NCI-H187 treated with DMSO at 0.1 percent for 48 hours (cell line): ENCODE results near the gene APBA2.

Experiments used
- DNase-seq: peaks from one replicate; lab custom pipeline; 2025; lab: John Stamatoyannopoulos, UW

The APBA2 gene

GRCh38 chr15:28983432-28984311, 97.9 kb downstream of the APBA2 start:
- DNase-seq: no peak

DNA sequence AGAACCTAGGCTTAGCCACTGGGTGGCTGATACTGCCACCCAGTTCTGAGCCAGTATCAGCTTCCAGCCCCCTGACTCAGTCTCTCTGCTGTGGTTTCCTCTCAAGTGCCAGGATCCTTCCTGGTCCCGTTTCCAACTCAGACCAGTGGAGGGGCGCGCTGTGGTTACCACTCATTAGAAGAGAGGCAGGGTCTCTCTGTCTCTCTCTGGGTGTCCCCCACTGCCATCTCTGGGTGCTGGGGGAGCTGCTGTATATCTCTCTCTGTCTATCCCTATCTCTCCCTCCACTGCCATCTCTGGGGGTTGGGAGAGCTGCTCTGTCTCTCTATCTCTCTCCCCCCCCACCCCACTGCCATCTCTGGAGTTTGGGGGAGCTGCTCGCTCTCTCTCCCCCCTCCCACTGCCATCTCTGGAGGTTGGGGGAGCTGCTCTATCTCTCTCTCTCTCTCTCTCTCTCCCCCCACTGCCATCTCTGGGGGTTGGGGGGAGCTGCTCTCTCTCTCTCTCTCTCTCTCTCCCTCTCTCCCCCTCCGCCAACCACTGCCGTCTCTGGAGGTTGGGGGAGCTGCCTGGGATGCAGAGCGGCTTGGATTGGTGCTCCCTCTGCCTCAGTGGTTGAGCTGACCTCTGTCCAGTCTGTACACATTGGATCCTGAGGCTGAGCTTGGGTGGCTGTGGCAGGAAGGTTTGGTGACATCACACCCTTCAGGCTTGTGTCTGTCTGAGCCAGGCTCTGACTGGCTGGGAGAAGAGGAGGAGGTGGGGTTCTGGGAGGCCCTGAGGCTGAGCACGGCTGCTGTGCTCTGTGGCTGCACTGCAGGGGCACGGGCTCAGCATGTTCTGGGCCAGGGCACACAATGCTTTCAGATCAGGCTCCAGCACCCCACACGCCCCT, 98.9 kb downstream of the APBA2 start:
- no peak for DNase-seq

GRCh38 chr15:28985316-28985645, 99.5 kb downstream of the APBA2 start:
- no peak for DNase-seq

DNA sequence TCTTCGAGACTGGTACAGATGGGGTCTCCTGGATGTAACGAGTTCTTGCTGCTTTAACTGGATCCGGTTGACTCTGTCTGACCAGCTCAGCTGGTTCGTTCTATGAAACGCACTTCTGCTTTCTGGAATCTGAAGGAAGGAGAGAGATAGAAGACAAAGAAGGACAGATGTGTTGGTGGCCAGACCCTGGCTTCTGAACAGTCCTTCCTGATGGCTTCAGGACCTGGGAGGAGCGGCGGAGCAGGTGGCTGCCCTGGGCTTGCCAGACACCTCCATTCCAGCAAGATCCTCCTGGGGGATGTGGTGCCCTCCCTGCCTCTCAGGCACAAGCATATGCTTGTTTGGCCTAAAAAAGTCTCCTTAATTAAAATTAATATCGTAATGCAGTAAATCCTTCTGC, 99.9 kb downstream of the APBA2 start:
- no peak for DNase-seq

DNA sequence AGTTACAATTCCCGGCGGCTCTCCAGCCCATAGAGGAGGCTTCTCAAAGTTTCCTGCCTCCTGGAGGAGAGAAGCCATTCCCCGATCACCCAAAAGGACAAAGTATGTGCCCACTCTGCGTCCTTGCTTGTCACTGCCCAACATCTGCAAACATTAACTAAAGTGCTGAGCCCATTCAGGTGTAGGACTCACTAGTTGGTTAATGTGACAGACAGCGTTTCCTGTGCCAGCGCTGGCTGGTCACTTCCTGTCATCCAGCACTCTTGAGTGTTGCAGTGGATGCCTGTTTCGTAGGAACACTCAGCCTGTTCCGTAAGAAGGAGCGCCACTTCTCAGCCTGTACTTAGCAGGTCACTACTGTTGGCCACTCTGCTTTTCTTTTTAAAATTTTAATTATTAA, 100.3 kb downstream of the APBA2 start:
- no peak for DNase-seq

GRCh38 chr15:28986726-28987125, 101.0 kb downstream of the APBA2 start:
- DNase-seq: no peak

GRCh38 chr15:28987337-28987736, 101.6 kb downstream of the APBA2 start:
- DNase-seq: no peak

GRCh38 chr15:28989239-28989830, 103.6 kb downstream of the APBA2 start:
- no peak for DNase-seq

DNA sequence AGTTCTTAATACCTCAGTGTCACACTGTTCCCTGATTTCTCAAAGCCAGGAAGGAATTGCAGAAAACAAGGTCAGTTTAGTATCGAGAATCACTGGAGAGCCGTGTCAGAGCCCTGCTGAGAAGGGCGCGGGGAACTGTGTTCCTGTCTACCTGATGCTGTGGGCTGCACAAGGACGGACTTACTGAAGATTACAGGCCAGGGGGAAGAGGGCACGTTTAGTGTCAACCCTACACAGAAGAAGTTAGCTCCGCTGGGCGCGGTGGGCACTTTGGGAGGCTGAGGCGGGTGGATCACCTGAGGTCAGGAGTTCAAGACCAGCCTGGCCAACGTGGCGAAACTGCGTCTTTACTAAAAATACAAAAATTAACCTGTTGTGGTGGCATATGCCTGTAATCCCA, 104.1 kb downstream of the APBA2 start:
- DNase-seq: no peak

DNA sequence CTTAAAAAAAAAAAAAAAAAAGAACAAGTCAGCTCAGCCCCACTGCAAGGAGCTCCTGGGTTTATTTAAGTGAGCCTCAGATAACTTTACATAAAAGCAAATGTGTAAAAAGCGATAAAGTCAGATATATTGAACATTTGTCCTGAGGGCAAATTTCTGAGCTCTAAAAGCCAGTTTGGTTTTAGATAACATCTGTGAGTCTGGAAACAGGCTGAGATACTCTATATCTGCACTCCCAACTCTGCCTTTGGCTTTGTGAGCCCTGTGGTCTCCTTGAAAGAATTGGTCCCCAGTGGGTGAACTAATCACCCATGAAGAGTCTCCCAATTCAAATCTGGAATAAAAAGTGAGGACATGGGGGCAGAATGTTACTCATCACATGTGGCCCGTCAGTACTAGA, 104.6 kb downstream of the APBA2 start:
- DNase-seq: no peak

GRCh38 chr15:28991236-28992171, 105.7 kb downstream of the APBA2 start:
- DNase-seq: no peak

DNA sequence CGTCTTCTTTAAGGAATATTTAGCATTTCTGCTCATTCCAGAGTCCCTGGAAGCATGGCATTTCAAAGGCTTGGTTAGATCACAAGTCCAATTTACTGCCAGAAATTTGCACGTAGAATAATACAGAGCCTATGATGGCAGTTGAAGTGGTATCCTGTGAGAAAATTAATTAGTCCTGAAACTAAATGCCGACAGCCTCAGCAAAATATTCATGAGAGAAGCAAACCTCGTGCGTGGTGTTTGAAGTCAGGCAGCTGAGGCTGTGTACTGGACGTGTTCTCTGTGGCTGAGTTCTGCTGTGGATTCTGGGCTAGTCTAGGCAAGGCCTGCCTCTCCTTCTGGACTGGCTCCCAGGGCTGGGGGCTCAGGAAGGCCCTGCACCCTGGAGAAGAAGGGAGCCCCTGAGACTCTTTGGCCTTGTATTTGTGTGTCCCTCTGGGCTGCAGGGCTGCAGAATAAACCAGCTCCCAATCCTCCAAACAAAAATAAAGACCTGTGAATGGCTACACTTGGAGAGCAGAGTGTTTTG, 106.6 kb downstream of the APBA2 start:
- DNase-seq: no peak

- DNase-seq: no peak
These were observed 107.4 kb downstream of the APBA2 start for GRCh38 chr15:28993051-28993719.

- no peak for DNase-seq
These were observed 107.9 kb downstream of the APBA2 start for GRCh38 chr15:28993720-28994053.

- no peak for DNase-seq
These were observed 108.5 kb downstream of the APBA2 start for GRCh38 chr15:28994142-28994830.

DNA sequence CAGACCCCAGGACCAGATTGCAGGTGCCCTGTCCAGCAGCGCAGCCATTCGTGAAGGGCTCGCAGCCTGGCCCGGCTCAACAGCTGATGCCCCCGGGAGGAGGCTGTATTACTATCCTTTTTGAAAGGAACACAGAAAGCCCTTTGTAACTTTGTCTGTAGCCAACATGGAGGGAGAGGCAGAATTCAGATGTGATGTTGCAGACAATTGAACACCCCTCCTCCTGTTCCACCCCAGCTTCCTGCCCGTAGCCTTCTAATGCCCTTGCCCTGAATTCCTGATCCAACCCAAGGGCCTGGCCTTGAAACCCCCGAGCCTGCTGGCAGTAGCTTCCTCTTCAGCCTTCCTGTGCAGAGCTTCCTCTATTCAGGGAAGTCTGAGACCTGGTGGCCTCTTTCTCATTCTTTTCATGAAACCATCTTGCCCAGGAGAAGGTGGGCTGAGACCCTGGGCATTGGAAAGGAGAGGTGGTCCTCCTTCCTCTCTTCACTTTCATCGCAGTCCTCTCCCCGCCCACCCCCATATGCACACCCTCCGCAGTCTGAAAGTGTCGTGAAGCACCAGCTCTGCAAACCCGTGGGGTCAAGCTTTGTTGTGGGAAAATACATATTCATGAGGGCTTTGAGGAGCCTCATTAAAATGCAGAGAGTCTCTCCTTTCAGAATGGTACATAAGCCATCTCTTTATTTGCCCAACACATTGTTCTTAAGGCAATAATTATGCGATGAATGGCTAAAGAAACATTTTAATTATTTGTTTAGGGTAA, 109.2 kb downstream of the APBA2 start:
- no peak for DNase-seq

GRCh38 chr15:28995705-28996104, 109.9 kb downstream of the APBA2 start:
- DNase-seq: no peak

GRCh38 chr15:28996289-28996688, 110.5 kb downstream of the APBA2 start:
- DNase-seq: no peak

DNA sequence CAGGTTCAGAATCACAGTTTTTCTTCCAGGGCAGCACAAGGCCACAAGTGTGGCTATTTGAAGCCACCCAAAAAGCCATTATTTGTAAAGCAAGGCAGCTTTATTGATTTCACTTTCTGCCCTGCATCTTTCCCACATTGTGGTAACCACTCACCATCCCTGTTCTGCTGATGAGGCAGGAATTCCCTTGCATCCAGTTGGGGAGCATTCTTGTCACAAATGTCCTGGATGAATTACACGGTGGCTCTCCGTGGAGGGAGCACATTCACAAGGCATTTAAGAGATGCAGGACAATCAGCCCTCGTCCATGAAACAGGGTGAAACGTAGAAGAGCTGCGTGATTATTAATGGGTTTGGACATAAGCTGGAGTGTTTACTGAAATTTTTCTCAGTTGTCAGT, 111.2 kb downstream of the APBA2 start:
- DNase-seq: no peak

- no peak for DNase-seq
These were observed 112.0 kb downstream of the APBA2 start for GRCh38 chr15:28997791-28998190.
